ENCODE data around the gene BRD3OS. TPM values are rescaled to one million over a fixed set of nuclear protein-coding genes. Genes with fewer than 3 reads are reported as not detected.
A peak's percentile ranks its signal among the peaks of the same experiment; 100 is the strongest.

BRD3OS gene
- total RNA-seq, 1 experiment from 2014 or later: 20.1 TPM

DNA sequence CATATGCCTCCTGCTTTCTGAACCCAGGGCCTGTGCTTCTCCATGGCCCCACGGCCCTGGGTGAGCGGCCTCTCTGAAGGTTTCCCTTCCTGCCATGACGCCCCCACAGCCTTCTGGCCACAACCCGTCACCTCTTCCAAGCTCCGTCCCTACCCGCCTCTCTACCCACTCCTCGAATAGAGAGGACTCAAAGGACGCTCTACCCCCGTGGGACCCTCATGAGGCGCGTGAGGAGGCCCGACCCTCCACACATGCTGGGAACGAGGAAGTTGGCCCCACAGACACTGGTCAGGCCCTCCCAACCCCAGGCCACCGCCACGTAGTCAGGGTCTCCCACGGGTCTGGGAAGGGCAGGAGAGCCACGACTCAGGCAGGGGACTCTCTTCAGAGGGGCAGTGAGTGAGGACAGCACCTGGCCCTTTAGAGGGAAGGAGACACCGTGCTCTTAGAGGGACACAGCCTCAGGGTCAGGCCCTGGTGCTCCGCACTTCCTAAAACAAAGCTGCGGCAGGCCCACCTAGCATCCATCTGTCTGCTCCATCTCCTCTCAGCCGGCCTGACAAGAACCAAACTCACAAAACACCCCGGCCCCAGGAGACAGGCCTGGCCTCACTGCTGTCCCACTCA is 37.3 kb downstream of the BRD3OS start:
- Histone ChIP-seq H3K36me3 (no peaks in the 10 kb centered on the region; the same call in 1 of the 2 replicates), H3K27ac (peak overlapping the region; percentile 84), H3K9me3 (replicated peaks) (no peaks in the 10 kb centered on the region), H3K4me3 (no peak overlapping the region), H3K4me1 (peaks cover 45% of the 10 kb centered on the region), H3K27me3 (no peaks in the 10 kb centered on the region)
- peak; percentile 53 to 68 for DNase-seq

- peak overlapping the region; percentile 84 for H3K27ac ChIP-seq
- no peaks in the 10 kb centered on the region for H3K9me3 ChIP-seq (replicated peaks)
- no peaks in the 10 kb centered on the region for H3K27me3 ChIP-seq
- DNase-seq: peak in 1 of 2 experiments; percentile 34
- peaks cover 45% of the 10 kb centered on the region for H3K4me1 ChIP-seq
- H3K36me3 ChIP-seq: no peaks in the 10 kb centered on the region; the same call in 1 of the 2 replicates
- H3K4me3 ChIP-seq: no peak overlapping the region
Measured at GRCh38 chr9:134063088-134063570, 37.8 kb downstream of the BRD3OS start.

- Histone ChIP-seq H3K36me3 (no peaks in the 10 kb centered on the region; the same call in 1 of the 2 replicates), H3K9me3 (replicated peaks) (no peaks in the 10 kb centered on the region), H3K4me3 (no peak overlapping the region), H3K27ac (no peak overlapping the region), H3K4me1 (peaks cover 45% of the 10 kb centered on the region), H3K27me3 (no peaks in the 10 kb centered on the region)
- DNase-seq: no peak
Measured at GRCh38 chr9:134063571-134064450, 38.5 kb downstream of the BRD3OS start.

DNA sequence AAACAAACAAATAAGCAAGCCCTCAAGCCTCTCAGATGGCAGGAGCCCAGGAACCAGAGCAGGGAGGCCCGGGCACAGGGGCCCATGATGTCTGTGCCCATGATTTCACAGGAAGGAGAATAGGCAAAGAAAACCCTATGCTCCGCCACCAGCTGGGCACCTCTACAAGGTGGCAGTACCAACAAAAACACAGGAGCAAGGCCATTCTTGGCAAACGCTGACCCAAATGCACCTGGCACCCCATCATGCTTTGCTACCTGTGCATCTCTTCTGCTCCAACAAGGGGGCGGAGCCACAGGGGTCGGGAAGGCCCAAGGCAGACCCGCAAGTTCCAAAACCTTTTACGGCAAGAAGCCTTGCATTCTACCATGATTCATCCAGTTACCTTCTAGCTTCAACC is 39.4 kb downstream of the BRD3OS start:
- H3K27me3 ChIP-seq: 0 out of 2 replicates have a peak, but pooled peaks cover 6% of the 10 kb centered on the region
- H3K4me1 ChIP-seq: peaks cover 45% of the 10 kb centered on the region
- H3K27ac ChIP-seq: no peak overlapping the region
- H3K36me3 ChIP-seq: no peaks in the 10 kb centered on the region; the same call in 1 of the 2 replicates
- no peak for DNase-seq
- H3K4me3 ChIP-seq: no peak overlapping the region
- no peaks in the 10 kb centered on the region for H3K9me3 ChIP-seq (replicated peaks)

DNA sequence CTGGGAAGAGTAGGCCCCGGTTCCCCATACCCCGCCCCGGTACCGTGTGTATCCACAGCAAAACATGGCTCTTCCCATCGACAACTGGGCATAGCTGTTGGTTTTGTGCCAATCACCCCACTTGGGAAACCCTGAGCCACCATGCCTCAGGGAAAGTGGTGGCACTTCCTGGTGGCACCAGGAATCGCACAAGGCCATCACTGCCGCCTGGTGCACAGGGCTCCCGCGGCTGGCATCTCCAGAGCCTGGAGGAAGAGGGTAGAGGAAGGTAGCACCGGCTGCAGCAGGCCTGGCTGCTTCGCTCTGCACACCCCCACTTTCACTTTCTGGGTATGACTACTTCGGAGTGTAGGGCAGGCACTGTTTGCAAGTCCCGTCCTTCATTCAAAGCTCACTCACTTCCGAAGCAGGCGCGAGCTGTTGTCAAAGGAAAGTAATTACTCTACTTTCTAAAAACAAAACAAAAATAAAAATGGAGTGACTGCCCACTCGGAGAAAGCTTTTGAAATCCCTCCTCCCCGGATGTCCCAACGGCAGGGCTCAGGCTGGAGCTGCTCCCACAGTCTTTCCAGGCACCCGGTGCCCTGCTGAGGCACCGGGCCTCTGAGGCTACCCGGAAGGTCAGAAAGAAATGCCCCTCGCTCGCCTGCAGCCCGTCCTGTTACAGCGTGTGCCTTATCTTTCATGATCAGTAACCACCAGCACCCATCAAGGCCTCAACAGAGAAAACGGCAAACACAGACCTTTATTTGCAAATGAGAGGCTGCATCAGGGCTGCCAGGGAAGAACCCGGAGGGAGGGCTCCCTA is 40.5 kb downstream of the BRD3OS start:
- Histone ChIP-seq H3K27ac (peak overlapping the region; percentile 74; the same call in 1 of the 2 replicates), H3K4me1 (peaks cover 35% of the 10 kb centered on the region), H3K4me3 (peak overlapping the region; percentile 86), H3K36me3 (no peaks in the 10 kb centered on the region; the same call in 1 of the 2 replicates), H3K9me3 (replicated peaks) (no peaks in the 10 kb centered on the region), H3K27me3 (0 out of 2 replicates have a peak, but pooled peaks cover 6% of the 10 kb centered on the region)
- DNase-seq: peak in 1 of 2 experiments; percentile 38

- H3K36me3 ChIP-seq: no peaks in the 10 kb centered on the region
- peaks cover 28% of the 10 kb centered on the region for H3K4me1 ChIP-seq
- 0 out of 2 replicates have a peak, but pooled peaks cover 6% of the 10 kb centered on the region for H3K27me3 ChIP-seq
- H3K4me3 ChIP-seq: peak overlapping the region; percentile 86
- peak overlapping the region; percentile 74 for H3K27ac ChIP-seq
- DNase-seq: peak in 1 of 2 experiments; percentile 46
- no peaks in the 10 kb centered on the region for H3K9me3 ChIP-seq (replicated peaks)
Measured at GRCh38 chr9:134066526-134066912, 41.2 kb downstream of the BRD3OS start.

DNA sequence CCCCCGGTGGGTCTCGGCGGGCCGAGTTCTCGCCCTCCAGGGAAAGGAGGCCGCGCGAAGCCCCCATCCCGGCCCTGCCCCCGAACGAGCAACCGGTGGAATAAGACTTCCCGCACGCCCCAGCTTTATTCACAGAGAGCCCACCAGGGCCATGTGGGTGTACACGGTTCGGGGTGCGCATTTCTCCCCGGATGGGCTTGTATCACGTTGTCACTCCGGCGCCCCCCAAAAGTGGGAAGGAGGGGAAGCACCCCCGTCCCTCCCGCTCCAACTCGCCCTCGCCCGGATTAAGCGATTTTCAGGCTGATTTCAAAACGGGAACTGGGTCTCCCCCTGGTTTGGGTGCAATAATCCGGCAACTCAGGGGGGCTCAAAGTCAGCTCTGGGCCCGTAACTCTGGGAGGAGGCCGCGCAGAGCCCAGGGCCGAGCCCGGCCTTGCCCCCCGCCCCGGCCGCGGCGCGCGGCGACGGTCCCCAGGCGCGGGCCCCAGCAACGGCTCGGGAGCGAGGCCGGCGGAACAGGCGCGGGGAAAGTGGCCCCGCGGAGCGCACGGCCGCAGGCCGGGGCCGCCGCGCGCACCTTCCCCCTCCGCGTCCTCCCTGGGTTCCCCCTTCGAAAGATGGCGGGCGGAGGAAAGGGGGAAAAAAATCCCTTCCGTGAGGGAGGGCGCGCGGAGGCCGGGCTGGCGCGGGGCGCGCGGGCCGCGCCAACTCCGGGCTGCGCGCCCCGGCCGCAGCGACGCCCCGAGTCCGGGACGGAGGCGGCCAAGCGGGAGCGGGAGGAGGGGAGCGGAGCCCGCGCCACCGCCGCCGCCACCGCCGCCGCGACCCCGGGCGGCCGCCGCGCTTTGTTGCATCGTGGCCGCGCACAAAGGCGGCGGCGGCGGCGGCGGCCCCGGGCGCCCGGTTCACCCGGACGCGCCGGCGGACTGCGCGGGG is 41.9 kb downstream of the BRD3OS start:
- peak in 1 of 2 experiments; percentile 42 for DNase-seq
- Histone ChIP-seq H3K4me3 (peak overlapping the region; percentile 86), H3K27me3 (0 out of 2 replicates have a peak, but pooled peaks cover 6% of the 10 kb centered on the region), H3K27ac (peak overlapping the region; percentile 74), H3K36me3 (no peaks in the 10 kb centered on the region), H3K9me3 (replicated peaks) (no peaks in the 10 kb centered on the region), H3K4me1 (peaks cover 24% of the 10 kb centered on the region)

GRCh38 chr9:134067904-134068743 is 42.8 kb downstream of the BRD3OS start, which contains the start of gene BRD3:
BRD3 (minus strand) TSS chr9:134068026; CDS start chr9:134053477, 14,549 bp downstream.
- 0 out of 2 replicates have a peak, but pooled peaks cover 6% of the 10 kb centered on the region for H3K27me3 ChIP-seq
- peaks cover 14% of the 10 kb centered on the region for H3K4me1 ChIP-seq
- no peaks in the 10 kb centered on the region for H3K9me3 ChIP-seq (replicated peaks)
- H3K36me3 ChIP-seq: no peaks in the 10 kb centered on the region
- H3K27ac ChIP-seq: peak within 1 kb of the TSS; percentile 74
- H3K4me3 ChIP-seq: peak within 1 kb of the TSS; percentile 95
- DNase-seq: peak; percentile 85 to 93

DNA sequence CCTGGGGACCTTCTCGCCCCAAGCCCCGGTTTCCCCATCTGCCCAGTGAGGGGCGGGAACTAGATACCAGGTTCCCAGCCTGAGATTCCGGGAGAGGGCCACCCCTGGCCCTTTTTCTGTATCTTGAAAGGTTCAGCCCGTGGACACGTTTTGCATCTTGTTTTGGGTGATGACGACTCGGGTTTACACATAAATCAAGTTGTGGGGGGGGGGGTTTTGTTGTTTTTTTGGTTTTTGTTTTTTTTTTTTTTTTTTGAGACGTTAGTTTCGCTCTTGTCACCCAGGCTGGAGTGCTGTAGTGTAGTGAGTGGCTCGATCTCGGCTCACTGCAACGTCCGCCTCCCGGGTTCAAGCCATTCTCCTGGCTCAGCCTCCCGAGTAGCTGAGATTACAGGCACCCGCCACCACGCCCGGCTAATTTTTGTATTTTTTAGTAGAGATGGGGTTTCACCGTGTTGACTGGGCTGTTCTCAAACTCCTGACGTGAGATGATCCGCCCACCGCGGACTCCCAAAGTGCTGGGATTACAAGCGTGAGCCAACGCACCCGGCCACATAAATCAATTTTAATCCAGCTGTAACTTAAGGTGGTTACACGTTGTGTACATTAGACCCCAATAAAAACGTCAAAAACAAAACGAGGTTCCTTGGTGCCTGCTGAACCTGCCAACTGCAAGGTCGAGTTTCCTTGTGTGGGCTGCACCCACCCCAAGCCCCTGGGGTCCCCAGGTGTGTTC is 43.6 kb downstream of the BRD3OS start:
- no peak for DNase-seq
- H3K27ac ChIP-seq: no peak overlapping the region; the same call in 1 of the 2 replicates
- H3K9me3 ChIP-seq (replicated peaks): peaks cover 3% of the 10 kb centered on the region; the same call in 1 of the 2 replicates
- peak overlapping the region; percentile 95 for H3K4me3 ChIP-seq
- no peaks in the 10 kb centered on the region for H3K36me3 ChIP-seq
- H3K4me1 ChIP-seq: peaks cover 9% of the 10 kb centered on the region
- 0 out of 2 replicates have a peak, but pooled peaks cover 6% of the 10 kb centered on the region for H3K27me3 ChIP-seq

DNA sequence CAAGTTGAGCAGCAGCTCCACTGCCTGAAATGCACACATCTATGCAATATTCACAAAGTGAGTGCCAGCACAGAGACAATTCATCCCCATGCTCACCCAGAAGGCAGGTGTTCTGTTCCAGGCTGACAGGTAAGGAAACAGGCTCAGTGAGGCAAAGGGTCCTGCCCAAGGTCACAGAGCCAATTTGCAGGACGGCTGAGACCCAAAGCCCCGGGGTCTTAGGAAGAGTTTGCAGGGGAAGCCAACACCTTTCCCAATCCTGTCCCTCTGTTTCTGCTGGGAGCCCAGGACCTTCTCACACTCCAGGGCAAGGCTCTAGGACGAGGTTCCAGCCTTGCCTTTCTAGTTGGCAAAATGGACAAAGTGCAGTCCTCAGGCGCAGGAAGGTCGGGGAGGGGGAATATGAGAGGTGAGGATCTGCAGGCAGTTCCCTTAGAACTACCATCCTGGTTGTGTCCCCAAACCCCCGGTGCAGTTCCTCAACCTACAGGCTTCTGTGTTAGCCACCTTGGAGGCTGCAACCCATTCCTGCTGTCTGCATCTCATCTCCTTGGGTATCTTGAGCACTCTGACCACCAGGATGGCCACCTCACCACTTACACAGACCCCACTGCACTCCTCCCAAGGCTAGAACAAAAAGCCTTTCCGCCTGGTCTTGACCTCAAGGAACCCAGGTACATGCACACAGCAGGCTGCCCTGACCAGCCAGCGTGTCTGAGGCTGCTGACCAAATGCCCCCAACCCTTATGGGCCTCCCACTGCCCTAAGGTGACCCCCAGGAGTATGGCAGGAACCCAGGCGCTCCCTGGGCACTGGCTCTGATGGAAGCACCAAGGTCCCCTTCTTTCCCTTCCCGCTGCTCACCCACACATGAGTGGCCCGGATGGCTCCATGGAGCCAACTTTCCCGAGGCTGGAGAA is 44.5 kb downstream of the BRD3OS start:
- Histone ChIP-seq H3K4me1 (peaks cover 9% of the 10 kb centered on the region), H3K4me3 (no peak overlapping the region), H3K36me3 (no peaks in the 10 kb centered on the region), H3K9me3 (replicated peaks) (peaks cover 6% of the 10 kb centered on the region; the same call in 1 of the 2 replicates), H3K27me3 (0 out of 2 replicates have a peak, but pooled peaks cover 6% of the 10 kb centered on the region), H3K27ac (no peak overlapping the region)
- DNase-seq: no peak

GRCh38 chr9:134071149-134071548 is 45.9 kb downstream of the BRD3OS start:
- Histone ChIP-seq H3K27ac (no peak overlapping the region), H3K4me1 (peaks cover 4% of the 10 kb centered on the region), H3K9me3 (replicated peaks) (peaks cover 6% of the 10 kb centered on the region; the same call in 1 of the 2 replicates), H3K27me3 (0 out of 2 replicates have a peak, but pooled peaks cover 6% of the 10 kb centered on the region), H3K4me3 (no peak overlapping the region), H3K36me3 (no peaks in the 10 kb centered on the region)
- DNase-seq: no peak
